ENCODE measurements around the gene ITFG2.

ITFG2 gene

GRCh38 chr12:2835691-2836403 lies 23.4 kb downstream of the ITFG2 start:
- no peak for TF ChIP-seq CREB1 (IDR thresholded peaks at IDR 0.05; ENCODE audit: low read depth)
- TF ChIP-seq TAF1 (IDR thresholded peaks at IDR 0.05; ENCODE audit: low read depth) = no peak
- peak; percentile 30; the same call in 1 of the 2 replicates for TF ChIP-seq NFIC (IDR thresholded peaks at IDR 0.05)
- no peak for TF ChIP-seq CEBPB (IDR thresholded peaks at IDR 0.05)

GRCh38 chr12:2836574-2836973 lies 24.1 kb downstream of the ITFG2 start:
- TF ChIP-seq NFIC (IDR thresholded peaks at IDR 0.05) (no peak), REST (IDR thresholded peaks at IDR 0.05; ENCODE audit: low read depth) (no peak), FOXM1 (IDR thresholded peaks at IDR 0.05; ENCODE audit: borderline replicate concordance, low read depth) (no peak), MAX (IDR thresholded peaks at IDR 0.05) (no peak), ZBTB7A (IDR thresholded peaks at IDR 0.05; ENCODE audit: low read depth) (no peak), YY1 (IDR thresholded peaks at IDR 0.05; ENCODE audit: low read depth) (no peak), TEAD4 (IDR thresholded peaks at IDR 0.05) (no peak), TCF12 (IDR thresholded peaks at IDR 0.05; ENCODE audit: low read depth) (no peak), CREB1 (IDR thresholded peaks at IDR 0.05; ENCODE audit: low read depth) (no peak)

GRCh38 chr12:2841056-2841650 lies 28.7 kb downstream of the ITFG2 start:
- TF ChIP-seq CEBPB (IDR thresholded peaks at IDR 0.05) = no peak
- no peak for TF ChIP-seq CREB1 (IDR thresholded peaks at IDR 0.05; ENCODE audit: low read depth)
- no peak for TF ChIP-seq MAX (IDR thresholded peaks at IDR 0.05)
- TF ChIP-seq YY1 (IDR thresholded peaks at IDR 0.05; ENCODE audit: low read depth) = no peak
- no peak for TF ChIP-seq USF1 (IDR thresholded peaks at IDR 0.05)
- TF ChIP-seq EP300 (IDR thresholded peaks at IDR 0.05; ENCODE audit: borderline replicate concordance) = no peak
- TF ChIP-seq TAF1 (IDR thresholded peaks at IDR 0.05; ENCODE audit: low read depth) = no peak
- no peak for TF ChIP-seq NFIC (IDR thresholded peaks at IDR 0.05)
- TF ChIP-seq ZBTB7A (IDR thresholded peaks at IDR 0.05; ENCODE audit: low read depth) = no peak

GRCh38 chr12:2842948-2843347 lies 30.5 kb downstream of the ITFG2 start:
- no peak for TF ChIP-seq ZBTB7A (IDR thresholded peaks at IDR 0.05; ENCODE audit: low read depth)
- TF ChIP-seq CEBPB (IDR thresholded peaks at IDR 0.05) = no peak
- no peak for TF ChIP-seq EP300 (IDR thresholded peaks at IDR 0.05; ENCODE audit: borderline replicate concordance)

GRCh38 chr12:2844786-2845185 lies 32.3 kb downstream of the ITFG2 start:
- no peak for TF ChIP-seq EGR1 (IDR thresholded peaks at IDR 0.05)
- no peak for TF ChIP-seq CREB1 (IDR thresholded peaks at IDR 0.05; ENCODE audit: low read depth)
- no peak for TF ChIP-seq MAX (IDR thresholded peaks at IDR 0.05)

GRCh38 chr12:2845280-2845679 lies 32.8 kb downstream of the ITFG2 start:
- no peak for TF ChIP-seq TEAD4 (IDR thresholded peaks at IDR 0.05)
- no peak for TF ChIP-seq CREB1 (IDR thresholded peaks at IDR 0.05; ENCODE audit: low read depth)
- TF ChIP-seq NFIC (IDR thresholded peaks at IDR 0.05) = no peak
- TF ChIP-seq REST (IDR thresholded peaks at IDR 0.05; ENCODE audit: low read depth) = no peak
- no peak for TF ChIP-seq EP300 (IDR thresholded peaks at IDR 0.05; ENCODE audit: borderline replicate concordance)
- TF ChIP-seq FOXM1 (IDR thresholded peaks at IDR 0.05; ENCODE audit: borderline replicate concordance, low read depth) = no peak
- TF ChIP-seq USF1 (IDR thresholded peaks at IDR 0.05) = no peak
- no peak for TF ChIP-seq RAD21 (IDR thresholded peaks at IDR 0.05; ENCODE audit: low read depth)
- TF ChIP-seq TAF1 (IDR thresholded peaks at IDR 0.05; ENCODE audit: low read depth) = no peak
- TF ChIP-seq YY1 (IDR thresholded peaks at IDR 0.05; ENCODE audit: low read depth) = no peak
- no peak for TF ChIP-seq ZBTB7A (IDR thresholded peaks at IDR 0.05; ENCODE audit: low read depth)
